ENCODE results near the gene CDC40. TPM values are rescaled to one million over a fixed set of nuclear protein-coding genes. Genes with fewer than 3 reads are reported as not detected.
A peak's percentile ranks its signal among the peaks of the same experiment; 100 is the strongest.

Gene CDC40
- total RNA-seq, 1 donor from 2014 or later = 17.3 TPM

DNA sequence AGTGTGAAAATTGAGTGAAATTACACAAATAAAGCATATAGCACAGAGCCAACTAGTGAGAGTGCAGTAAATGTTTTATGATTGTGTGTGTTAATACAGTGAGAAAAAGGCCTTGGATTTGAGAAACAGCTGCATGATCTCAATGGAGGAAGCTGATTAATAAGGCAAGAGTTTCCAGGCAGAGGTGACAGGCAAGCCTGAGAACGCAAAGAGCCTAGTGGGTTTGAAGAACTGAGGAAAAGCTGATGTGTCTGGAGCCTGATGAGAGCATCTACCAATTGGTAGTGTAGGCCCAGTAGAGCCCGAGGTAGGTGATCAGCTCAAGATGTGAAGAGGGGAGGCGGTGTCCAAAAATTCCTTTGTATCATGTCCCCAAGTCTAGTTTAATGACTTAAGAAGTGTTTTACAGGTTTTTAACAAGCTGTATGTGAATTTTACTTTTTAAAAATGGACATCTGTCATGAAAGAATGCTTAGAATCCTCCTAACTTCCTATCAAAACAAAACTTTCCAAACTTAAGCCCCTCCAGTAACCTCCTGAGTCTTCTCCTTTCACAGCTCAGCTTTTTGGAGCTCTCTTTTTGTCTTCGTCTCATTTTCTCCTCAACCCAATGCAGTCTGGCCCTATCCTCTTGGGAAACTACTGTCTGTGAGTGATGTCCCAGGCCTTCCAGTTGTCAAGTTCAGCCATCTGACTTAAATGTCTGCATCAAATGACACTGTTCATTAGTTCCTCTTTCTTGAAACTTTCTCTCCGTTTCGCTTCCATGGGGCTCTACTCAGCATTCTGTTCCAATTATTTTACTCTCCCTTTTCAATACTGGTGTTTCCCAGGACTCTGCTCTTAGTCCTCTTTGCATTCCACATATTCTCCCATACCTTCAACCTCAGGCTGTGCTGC is 1.2 kb downstream of the CDC40 start:
- H3K36me3 ChIP-seq (ENCODE audit: control insufficient read depth, insufficient read depth, low read length) = no peaks in the 10 kb centered on the region
- TF ChIP-seq, protein P1, sequence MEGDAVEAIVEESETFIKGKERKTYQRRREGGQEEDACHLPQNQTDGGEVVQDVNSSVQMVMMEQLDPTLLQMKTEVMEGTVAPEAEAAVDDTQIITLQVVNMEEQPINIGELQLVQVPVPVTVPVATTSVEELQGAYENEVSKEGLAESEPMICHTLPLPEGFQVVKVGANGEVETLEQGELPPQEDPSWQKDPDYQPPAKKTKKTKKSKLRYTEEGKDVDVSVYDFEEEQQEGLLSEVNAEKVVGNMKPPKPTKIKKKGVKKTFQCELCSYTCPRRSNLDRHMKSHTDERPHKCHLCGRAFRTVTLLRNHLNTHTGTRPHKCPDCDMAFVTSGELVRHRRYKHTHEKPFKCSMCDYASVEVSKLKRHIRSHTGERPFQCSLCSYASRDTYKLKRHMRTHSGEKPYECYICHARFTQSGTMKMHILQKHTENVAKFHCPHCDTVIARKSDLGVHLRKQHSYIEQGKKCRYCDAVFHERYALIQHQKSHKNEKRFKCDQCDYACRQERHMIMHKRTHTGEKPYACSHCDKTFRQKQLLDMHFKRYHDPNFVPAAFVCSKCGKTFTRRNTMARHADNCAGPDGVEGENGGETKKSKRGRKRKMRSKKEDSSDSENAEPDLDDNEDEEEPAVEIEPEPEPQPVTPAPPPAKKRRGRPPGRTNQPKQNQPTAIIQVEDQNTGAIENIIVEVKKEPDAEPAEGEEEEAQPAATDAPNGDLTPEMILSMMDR (IDR thresholded peaks at IDR 0.05; ENCODE audit: insufficient read depth, low read length, poor library complexity, severe bottlenecking) = no peak
- no peak for DNase-seq (ENCODE audit: low read depth)
- H3K27me3 ChIP-seq (ENCODE audit: control insufficient read depth, insufficient read depth, low read length) = no peaks in the 10 kb centered on the region
- peak overlapping the region; percentile 93 for H3K4me3 ChIP-seq (ENCODE audit: low read depth, low read length)

- TF ChIP-seq, protein P1 (IDR thresholded peaks at IDR 0.05; ENCODE audit: insufficient read depth, low read length, poor library complexity, severe bottlenecking) = no peak
- Histone ChIP-seq H3K27me3 (ENCODE audit: control insufficient read depth, insufficient read depth, low read length) (no peaks in the 10 kb centered on the region), H3K4me3 (ENCODE audit: low read depth, low read length) (no peak overlapping the region), H3K36me3 (ENCODE audit: control insufficient read depth, insufficient read depth, low read length) (no peaks in the 10 kb centered on the region)
- DNase-seq (ENCODE audit: low read depth) = no peak
These were observed 3.2 kb downstream of the CDC40 start for GRCh38 chr6:110183292-110183885.

GRCh38 chr6:110185879-110186278 is 5.7 kb downstream of the CDC40 start:
- no peak overlapping the region for H3K4me3 ChIP-seq (ENCODE audit: low read depth, low read length)
- DNase-seq (ENCODE audit: low read depth) = no peak
- TF ChIP-seq, protein P1 (IDR thresholded peaks at IDR 0.05; ENCODE audit: insufficient read depth, low read length, poor library complexity, severe bottlenecking) = no peak
- H3K27me3 ChIP-seq (ENCODE audit: control insufficient read depth, insufficient read depth, low read length) = no peaks in the 10 kb centered on the region
- no peaks in the 10 kb centered on the region for H3K36me3 ChIP-seq (ENCODE audit: control insufficient read depth, insufficient read depth, low read length)

DNA sequence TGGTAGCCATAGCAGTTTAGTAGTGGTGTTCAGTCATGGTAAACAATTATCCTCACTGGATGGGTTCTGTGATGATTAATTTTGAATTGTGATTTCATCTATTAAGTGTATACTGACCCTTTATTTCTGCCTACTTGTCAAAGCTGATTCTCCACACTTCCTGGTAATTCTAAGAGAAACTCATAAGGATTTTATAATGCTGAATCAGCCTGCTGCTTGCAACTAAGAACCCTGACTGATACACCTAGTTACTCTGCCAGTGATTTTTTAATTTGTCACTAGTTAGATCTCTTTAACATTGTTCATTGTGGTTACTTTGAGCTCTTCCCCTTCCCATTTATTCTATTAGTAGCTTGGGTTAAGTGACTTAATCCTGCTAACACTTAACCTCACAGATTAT is 8.6 kb downstream of the CDC40 start:
- Histone ChIP-seq H3K27me3 (ENCODE audit: control insufficient read depth, insufficient read depth, low read length) (no peaks in the 10 kb centered on the region), H3K36me3 (ENCODE audit: control insufficient read depth, insufficient read depth, low read length) (no peaks in the 10 kb centered on the region), H3K4me3 (ENCODE audit: low read depth, low read length) (no peak overlapping the region)
- DNase-seq (ENCODE audit: low read depth) = no peak
- TF ChIP-seq, protein P1 (IDR thresholded peaks at IDR 0.05; ENCODE audit: insufficient read depth, low read length, poor library complexity, severe bottlenecking) = no peak

GRCh38 chr6:110190726-110191125 is 10.5 kb downstream of the CDC40 start:
- TF ChIP-seq, protein P1 (IDR thresholded peaks at IDR 0.05; ENCODE audit: insufficient read depth, low read length, poor library complexity, severe bottlenecking) = no peak
- Histone ChIP-seq H3K4me3 (ENCODE audit: low read depth, low read length) (no peak overlapping the region), H3K27me3 (ENCODE audit: control insufficient read depth, insufficient read depth, low read length) (no peaks in the 10 kb centered on the region)

More at GRCh38 chr6:110190726-110191125, 10.5 kb downstream of the CDC40 start:
- DNase-seq (ENCODE audit: low read depth) = no peak
- no peaks in the 10 kb centered on the region for H3K36me3 ChIP-seq (ENCODE audit: control insufficient read depth, insufficient read depth, low read length)

Data from kidney epithelial cell (primary cell).